Epithelial cell of esophagus (primary cell): ENCODE data around the gene METRNL.
A peak's percentile ranks its signal among the peaks of the same experiment; 100 is the strongest.

Experiments used
- DNase-seq: peaks from one replicate; pipeline ENCODE4 v3.0.0; 2010; ENCODE audit warnings: low read depth
- H3K4me3 ChIP-seq: 2 replicates; pipeline ENCODE4 v1.5.1; 2011; ENCODE audit warnings: mild to moderate bottlenecking, low read length, control low read depth
- CTCF ChIP-seq: IDR thresholded peaks from 2 replicates; pipeline ENCODE4 v1.5.1; 2011; ENCODE audit warnings: low read depth, mild to moderate bottlenecking, low read length, control low read depth, inconsistent platforms; ENCODE audit not compliant: insufficient read depth; ENCODE audit errors: missing control alignments

The METRNL gene

GRCh38 chr17:83074486-83075223 lies 4.8 kb upstream of the METRNL start:
- no peak overlapping the region for H3K4me3 ChIP-seq
- DNase-seq: no peak
- no peak for TF ChIP-seq CTCF

GRCh38 chr17:83075270-83075880 lies 4.0 kb upstream of the METRNL start:
- TF ChIP-seq CTCF: no peak
- DNase-seq: no peak
- no peak overlapping the region for H3K4me3 ChIP-seq

GRCh38 chr17:83076938-83077337 lies 2.5 kb upstream of the METRNL start:
- DNase-seq: no peak

GRCh38 chr17:83077411-83077810 lies 2.0 kb upstream of the METRNL start:
- DNase-seq: no peak
- H3K4me3 ChIP-seq: no peak overlapping the region
- no peak for TF ChIP-seq CTCF

More at GRCh38 chr17:83076938-83077337, 2.5 kb upstream of the METRNL start:
- no peak overlapping the region for H3K4me3 ChIP-seq
- peak; percentile 8 for TF ChIP-seq CTCF

GRCh38 chr17:83077939-83078338 lies 1.5 kb upstream of the METRNL start:
- DNase-seq: no peak
- no peak for TF ChIP-seq CTCF
- H3K4me3 ChIP-seq: no peak overlapping the region

GRCh38 chr17:83078378-83079351 lies 744 bp upstream of the METRNL start:
- no peak for DNase-seq
- peak overlapping the region; percentile 34 for H3K4me3 ChIP-seq
- no peak for TF ChIP-seq CTCF
